ENCODE results near the gene TTN. TPM values are rescaled to one million over a fixed set of nuclear protein-coding genes. Genes with fewer than 3 reads are reported as not detected.

The TTN gene
- total and polyA plus RNA-seq, 2 experiments from 2014 or later, result 12.5 to 15.7 TPM

DNA sequence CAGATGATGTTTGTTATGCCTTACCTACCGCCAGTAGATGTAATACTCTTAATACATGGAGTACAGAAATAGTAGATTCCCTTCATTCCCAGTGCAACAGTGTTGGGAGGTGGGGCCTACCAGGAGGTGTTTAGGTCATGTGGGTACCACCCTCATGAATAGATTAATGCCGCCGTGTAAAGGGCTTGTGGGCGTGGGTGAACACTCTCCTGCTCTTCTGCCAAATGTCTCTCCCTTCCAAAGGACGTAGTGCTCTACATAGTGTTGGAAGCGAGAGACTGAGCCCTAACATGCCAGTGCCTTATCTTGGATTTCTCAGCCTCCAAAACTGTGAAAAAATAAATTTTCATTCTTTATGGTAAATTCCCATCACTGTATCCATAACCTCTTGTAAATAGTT, 296.8 kb downstream of the TTN start:
- peaks cover 26% of the 10 kb centered on the region for H3K4me1 Mint-ChIP-seq
- Histone ChIP-seq H2AFZ (no peak overlapping the region), H3K4me3 (no peak overlapping the region), H3K79me2 (replicated peaks; ENCODE audit: insufficient read depth) (no peaks in the 10 kb centered on the region), H3K27ac (ENCODE audit: low read depth) (no peak overlapping the region), H3K27me3 (ENCODE audit: insufficient read depth) (no peaks in the 10 kb centered on the region), H4K20me1 (replicated peaks; ENCODE audit: insufficient read depth) (no peaks in the 10 kb centered on the region; the same call in 1 of the 2 replicates), H3K9me2 (ENCODE audit: insufficient read depth) (no peaks in the 10 kb centered on the region), H3K36me3 (ENCODE audit: insufficient read depth) (no peaks in the 10 kb centered on the region), H3K4me2 (no peak overlapping the region), H3K4me1 (ENCODE audit: insufficient read depth) (peaks cover 20% of the 10 kb centered on the region), H3F3A (replicated peaks; ENCODE audit: low read depth) (no peaks in the 10 kb centered on the region)
- no peaks in the 10 kb centered on the region for H3K9me3 Mint-ChIP-seq
- no peak for ATAC-seq
- peaks cover 3% of the 10 kb centered on the region for H3K27me3 Mint-ChIP-seq (ENCODE audit: insufficient read depth, low read depth, poor library complexity)
- no peaks in the 10 kb centered on the region for H3K36me3 Mint-ChIP-seq (ENCODE audit: low read depth)
- no peak overlapping the region for H3K4me3 Mint-ChIP-seq
- TF ChIP-seq ZNF114 (CRISPR knock-in tag; IDR thresholded peaks at IDR 0.05) (no peak), ZNF331 (CRISPR knock-in tag; IDR thresholded peaks at IDR 0.05; ENCODE audit: low read depth) (no peak), POLR2AphosphoS5 (IDR thresholded peaks at IDR 0.05; ENCODE audit: low read depth) (no peak), EZH2 (IDR thresholded peaks at IDR 0.05; ENCODE audit: low read depth, unreplicated experiment) (no peak), STAT1 (IDR thresholded peaks at IDR 0.05; ENCODE audit: unreplicated experiment) (no peak), NANOG (IDR thresholded peaks at IDR 0.05; ENCODE audit: borderline replicate concordance) (no peak), CREB1 (CRISPR knock-in tag; IDR thresholded peaks at IDR 0.05; ENCODE audit: low read depth) (no peak)
- TF ChIP-seq, protein P1, sequence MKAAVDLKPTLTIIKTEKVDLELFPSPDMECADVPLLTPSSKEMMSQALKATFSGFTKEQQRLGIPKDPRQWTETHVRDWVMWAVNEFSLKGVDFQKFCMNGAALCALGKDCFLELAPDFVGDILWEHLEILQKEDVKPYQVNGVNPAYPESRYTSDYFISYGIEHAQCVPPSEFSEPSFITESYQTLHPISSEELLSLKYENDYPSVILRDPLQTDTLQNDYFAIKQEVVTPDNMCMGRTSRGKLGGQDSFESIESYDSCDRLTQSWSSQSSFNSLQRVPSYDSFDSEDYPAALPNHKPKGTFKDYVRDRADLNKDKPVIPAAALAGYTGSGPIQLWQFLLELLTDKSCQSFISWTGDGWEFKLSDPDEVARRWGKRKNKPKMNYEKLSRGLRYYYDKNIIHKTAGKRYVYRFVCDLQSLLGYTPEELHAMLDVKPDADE (IDR thresholded peaks at IDR 0.05), result no peak
- TF ChIP-seq, protein P2, sequence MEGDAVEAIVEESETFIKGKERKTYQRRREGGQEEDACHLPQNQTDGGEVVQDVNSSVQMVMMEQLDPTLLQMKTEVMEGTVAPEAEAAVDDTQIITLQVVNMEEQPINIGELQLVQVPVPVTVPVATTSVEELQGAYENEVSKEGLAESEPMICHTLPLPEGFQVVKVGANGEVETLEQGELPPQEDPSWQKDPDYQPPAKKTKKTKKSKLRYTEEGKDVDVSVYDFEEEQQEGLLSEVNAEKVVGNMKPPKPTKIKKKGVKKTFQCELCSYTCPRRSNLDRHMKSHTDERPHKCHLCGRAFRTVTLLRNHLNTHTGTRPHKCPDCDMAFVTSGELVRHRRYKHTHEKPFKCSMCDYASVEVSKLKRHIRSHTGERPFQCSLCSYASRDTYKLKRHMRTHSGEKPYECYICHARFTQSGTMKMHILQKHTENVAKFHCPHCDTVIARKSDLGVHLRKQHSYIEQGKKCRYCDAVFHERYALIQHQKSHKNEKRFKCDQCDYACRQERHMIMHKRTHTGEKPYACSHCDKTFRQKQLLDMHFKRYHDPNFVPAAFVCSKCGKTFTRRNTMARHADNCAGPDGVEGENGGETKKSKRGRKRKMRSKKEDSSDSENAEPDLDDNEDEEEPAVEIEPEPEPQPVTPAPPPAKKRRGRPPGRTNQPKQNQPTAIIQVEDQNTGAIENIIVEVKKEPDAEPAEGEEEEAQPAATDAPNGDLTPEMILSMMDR (conservative IDR thresholded peaks at IDR 0.05; ENCODE audit: low read depth in 2 of 2), result no peak
- TF ChIP-seq, protein P3, sequence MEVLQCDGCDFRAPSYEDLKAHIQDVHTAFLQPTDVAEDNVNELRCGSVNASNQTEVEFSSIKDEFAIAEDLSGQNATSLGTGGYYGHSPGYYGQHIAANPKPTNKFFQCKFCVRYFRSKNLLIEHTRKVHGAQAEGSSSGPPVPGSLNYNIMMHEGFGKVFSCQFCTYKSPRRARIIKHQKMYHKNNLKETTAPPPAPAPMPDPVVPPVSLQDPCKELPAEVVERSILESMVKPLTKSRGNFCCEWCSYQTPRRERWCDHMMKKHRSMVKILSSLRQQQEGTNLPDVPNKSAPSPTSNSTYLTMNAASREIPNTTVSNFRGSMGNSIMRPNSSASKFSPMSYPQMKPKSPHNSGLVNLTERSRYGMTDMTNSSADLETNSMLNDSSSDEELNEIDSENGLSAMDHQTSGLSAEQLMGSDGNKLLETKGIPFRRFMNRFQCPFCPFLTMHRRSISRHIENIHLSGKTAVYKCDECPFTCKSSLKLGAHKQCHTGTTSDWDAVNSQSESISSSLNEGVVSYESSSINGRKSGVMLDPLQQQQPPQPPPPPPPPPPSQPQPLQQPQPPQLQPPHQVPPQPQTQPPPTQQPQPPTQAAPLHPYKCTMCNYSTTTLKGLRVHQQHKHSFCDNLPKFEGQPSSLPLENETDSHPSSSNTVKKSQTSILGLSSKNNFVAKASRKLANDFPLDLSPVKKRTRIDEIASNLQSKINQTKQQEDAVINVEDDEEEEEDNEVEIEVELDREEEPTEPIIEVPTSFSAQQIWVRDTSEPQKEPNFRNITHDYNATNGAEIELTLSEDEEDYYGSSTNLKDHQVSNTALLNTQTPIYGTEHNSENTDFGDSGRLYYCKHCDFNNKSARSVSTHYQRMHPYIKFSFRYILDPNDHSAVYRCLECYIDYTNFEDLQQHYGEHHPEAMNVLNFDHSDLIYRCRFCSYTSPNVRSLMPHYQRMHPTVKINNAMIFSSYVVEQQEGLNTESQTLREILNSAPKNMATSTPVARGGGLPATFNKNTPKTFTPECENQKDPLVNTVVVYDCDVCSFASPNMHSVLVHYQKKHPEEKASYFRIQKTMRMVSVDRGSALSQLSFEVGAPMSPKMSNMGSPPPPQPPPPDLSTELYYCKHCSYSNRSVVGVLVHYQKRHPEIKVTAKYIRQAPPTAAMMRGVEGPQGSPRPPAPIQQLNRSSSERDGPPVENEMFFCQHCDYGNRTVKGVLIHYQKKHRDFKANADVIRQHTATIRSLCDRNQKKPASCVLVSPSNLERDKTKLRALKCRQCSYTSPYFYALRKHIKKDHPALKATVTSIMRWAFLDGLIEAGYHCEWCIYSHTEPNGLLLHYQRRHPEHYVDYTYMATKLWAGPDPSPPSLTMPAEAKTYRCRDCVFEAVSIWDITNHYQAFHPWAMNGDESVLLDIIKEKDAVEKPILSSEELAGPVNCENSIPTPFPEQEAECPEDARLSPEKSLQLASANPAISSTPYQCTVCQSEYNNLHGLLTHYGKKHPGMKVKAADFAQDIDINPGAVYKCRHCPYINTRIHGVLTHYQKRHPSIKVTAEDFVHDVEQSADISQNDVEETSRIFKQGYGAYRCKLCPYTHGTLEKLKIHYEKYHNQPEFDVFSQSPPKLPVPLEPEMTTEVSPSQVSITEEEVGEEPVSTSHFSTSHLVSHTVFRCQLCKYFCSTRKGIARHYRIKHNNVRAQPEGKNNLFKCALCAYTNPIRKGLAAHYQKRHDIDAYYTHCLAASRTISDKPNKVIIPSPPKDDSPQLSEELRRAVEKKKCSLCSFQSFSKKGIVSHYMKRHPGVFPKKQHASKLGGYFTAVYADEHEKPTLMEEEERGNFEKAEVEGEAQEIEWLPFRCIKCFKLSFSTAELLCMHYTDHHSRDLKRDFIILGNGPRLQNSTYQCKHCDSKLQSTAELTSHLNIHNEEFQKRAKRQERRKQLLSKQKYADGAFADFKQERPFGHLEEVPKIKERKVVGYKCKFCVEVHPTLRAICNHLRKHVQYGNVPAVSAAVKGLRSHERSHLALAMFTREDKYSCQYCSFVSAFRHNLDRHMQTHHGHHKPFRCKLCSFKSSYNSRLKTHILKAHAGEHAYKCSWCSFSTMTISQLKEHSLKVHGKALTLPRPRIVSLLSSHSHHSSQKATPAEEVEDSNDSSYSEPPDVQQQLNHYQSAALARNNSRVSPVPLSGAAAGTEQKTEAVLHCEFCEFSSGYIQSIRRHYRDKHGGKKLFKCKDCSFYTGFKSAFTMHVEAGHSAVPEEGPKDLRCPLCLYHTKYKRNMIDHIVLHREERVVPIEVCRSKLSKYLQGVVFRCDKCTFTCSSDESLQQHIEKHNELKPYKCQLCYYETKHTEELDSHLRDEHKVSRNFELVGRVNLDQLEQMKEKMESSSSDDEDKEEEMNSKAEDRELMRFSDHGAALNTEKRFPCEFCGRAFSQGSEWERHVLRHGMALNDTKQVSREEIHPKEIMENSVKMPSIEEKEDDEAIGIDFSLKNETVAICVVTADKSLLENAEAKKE (CRISPR knock-in tag; IDR thresholded peaks at IDR 0.05), result no peak
- DNase-seq (ENCODE audit: low spot score), result no peak
- no peak overlapping the region for H3K27ac Mint-ChIP-seq
